Stimulated activated CD8-positive, alpha-beta memory T cell treated with anti-CD3 and anti-CD28 coated beads, Interleukin-4, amount 100 ng/mL, for 1 hour (primary cell): ENCODE results near the gene TAB2.

Experiments used
- DNase-seq, 2 donors: peaks; one replicate each; pipeline ENCODE4 v3.0.0-alpha.2; 2020; ENCODE audit warnings: low read depth in 2 of 2, low spot score in 1 of 2

Gene TAB2

GRCh38 chr6:149414009-149414408 is 96.5 kb downstream of the TAB2 start:
- no peak for DNase-seq

- no peak for DNase-seq
These were observed 97.3 kb downstream of the TAB2 start for GRCh38 chr6:149414821-149415220.

GRCh38 chr6:149419696-149420404 is 102.3 kb downstream of the TAB2 start:
- DNase-seq, result no peak

- DNase-seq, result no peak
These were observed 103.6 kb downstream of the TAB2 start for GRCh38 chr6:149421132-149421531.

- no peak for DNase-seq
These were observed 105.1 kb downstream of the TAB2 start for GRCh38 chr6:149422581-149422980.

- DNase-seq, result no peak
These were observed 106.5 kb downstream of the TAB2 start for GRCh38 chr6:149423964-149424440.

- no peak for DNase-seq
These were observed 107.7 kb downstream of the TAB2 start for GRCh38 chr6:149425224-149425623.

- DNase-seq, result no peak
These were observed 108.2 kb downstream of the TAB2 start for GRCh38 chr6:149425754-149426153.

- DNase-seq, result no peak
These were observed 111.1 kb downstream of the TAB2 start for GRCh38 chr6:149428606-149429005.

GRCh38 chr6:149429427-149430360 is 112.2 kb downstream of the TAB2 start:
- DNase-seq, result no peak

- DNase-seq, result peak; percentile 80 to 81
These were observed 114.6 kb downstream of the TAB2 start for GRCh38 chr6:149431905-149432775.

- DNase-seq, result no peak
These were observed 115.9 kb downstream of the TAB2 start for GRCh38 chr6:149433405-149433804.

GRCh38 chr6:149433881-149434280 is 116.4 kb downstream of the TAB2 start:
- DNase-seq, result no peak

- DNase-seq, result no peak
These were observed 118.5 kb downstream of the TAB2 start for GRCh38 chr6:149435919-149436586.

- no peak for DNase-seq
These were observed 119.1 kb downstream of the TAB2 start for GRCh38 chr6:149436647-149437046.

- no peak for DNase-seq
These were observed 119.7 kb downstream of the TAB2 start for GRCh38 chr6:149437212-149437611.

- no peak for DNase-seq
These were observed 121.3 kb downstream of the TAB2 start for GRCh38 chr6:149438855-149439254.

- DNase-seq, result no peak
These were observed 122.1 kb downstream of the TAB2 start for GRCh38 chr6:149439626-149440025.

GRCh38 chr6:149440735-149441671 is 123.5 kb downstream of the TAB2 start:
- no peak for DNase-seq

- no peak for DNase-seq
These were observed 124.2 kb downstream of the TAB2 start for GRCh38 chr6:149441740-149442139.
